ENCODE measurements around the gene MIS18BP1. TPM values are rescaled to one million over a fixed set of nuclear protein-coding genes. Genes with fewer than 3 reads are reported as not detected.
"Not testable (repeated sequence)": the region's sequence is repeated elsewhere in the genome, so short reads cannot be mapped to it uniquely, and the experiment has no call there.

The MIS18BP1 gene
- total RNA-seq, 2 experiments from 2014 or later = 20.1 to 20.3 TPM

DNA sequence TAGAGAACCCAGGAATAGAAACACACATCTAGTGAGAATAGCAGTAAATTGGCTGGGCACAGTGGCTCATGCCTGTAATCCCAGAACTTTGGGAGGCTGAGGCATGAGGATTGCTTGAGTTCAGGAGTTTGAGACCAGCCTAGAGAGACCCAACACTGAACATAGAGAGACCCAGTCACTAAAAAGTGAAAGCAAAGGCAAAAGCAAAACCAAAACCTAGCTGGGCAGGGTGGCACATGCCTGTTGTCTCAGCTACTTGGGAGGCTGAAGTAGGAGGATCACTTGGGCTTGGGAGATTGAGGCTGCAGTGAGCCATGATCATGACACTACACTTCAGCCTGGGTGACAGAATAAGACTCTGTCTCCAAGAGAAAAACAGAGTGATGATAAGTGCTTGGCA is 37.5 kb upstream of the MIS18BP1 start:
- peaks cover 22% of the 10 kb centered on the region for H3K27me3 Mint-ChIP-seq
- no peaks in the 10 kb centered on the region for H3K9me3 ChIP-seq (ENCODE audit: control insufficient read depth in 1 of 2, insufficient read depth in 1 of 2, low read length in 2 of 2)
- no peak overlapping the region for H3K27ac ChIP-seq (ENCODE audit: low read depth in 1 of 2, low read length in 2 of 2)
- no peak for DNase-seq
- TF ChIP-seq, protein P1, sequence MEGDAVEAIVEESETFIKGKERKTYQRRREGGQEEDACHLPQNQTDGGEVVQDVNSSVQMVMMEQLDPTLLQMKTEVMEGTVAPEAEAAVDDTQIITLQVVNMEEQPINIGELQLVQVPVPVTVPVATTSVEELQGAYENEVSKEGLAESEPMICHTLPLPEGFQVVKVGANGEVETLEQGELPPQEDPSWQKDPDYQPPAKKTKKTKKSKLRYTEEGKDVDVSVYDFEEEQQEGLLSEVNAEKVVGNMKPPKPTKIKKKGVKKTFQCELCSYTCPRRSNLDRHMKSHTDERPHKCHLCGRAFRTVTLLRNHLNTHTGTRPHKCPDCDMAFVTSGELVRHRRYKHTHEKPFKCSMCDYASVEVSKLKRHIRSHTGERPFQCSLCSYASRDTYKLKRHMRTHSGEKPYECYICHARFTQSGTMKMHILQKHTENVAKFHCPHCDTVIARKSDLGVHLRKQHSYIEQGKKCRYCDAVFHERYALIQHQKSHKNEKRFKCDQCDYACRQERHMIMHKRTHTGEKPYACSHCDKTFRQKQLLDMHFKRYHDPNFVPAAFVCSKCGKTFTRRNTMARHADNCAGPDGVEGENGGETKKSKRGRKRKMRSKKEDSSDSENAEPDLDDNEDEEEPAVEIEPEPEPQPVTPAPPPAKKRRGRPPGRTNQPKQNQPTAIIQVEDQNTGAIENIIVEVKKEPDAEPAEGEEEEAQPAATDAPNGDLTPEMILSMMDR (IDR thresholded peaks at IDR 0.05) = no peak
- no peaks in the 10 kb centered on the region for H3K27me3 ChIP-seq (ENCODE audit: control insufficient read depth in 1 of 2, insufficient read depth in 2 of 2, low read length in 2 of 2)
- no peaks in the 10 kb centered on the region for H3K4me1 ChIP-seq (ENCODE audit: insufficient read depth, low read length)
- intact Hi-C loops (cut with DNase I, micrococcal nuclease) = no loop called here
- no peaks in the 10 kb centered on the region for H3K4me1 Mint-ChIP-seq (ENCODE audit: low read depth)
- no peak for ATAC-seq (ENCODE audit: poor library complexity)
- CTCF ChIA-PET = no interaction called here
- no peak overlapping the region for H3K4me3 Mint-ChIP-seq
- H3K9me3 Mint-ChIP-seq = no peaks in the 10 kb centered on the region
- no peak overlapping the region for H3K4me3 ChIP-seq (ENCODE audit: low read length)
- no peak overlapping the region for H3K27ac Mint-ChIP-seq
- no peaks in the 10 kb centered on the region for H3K36me3 Mint-ChIP-seq (ENCODE audit: low read depth)
- H3K36me3 ChIP-seq (ENCODE audit: insufficient read depth, low read length) = no peaks in the 10 kb centered on the region
- POLR2A ChIA-PET = no interaction called here

DNA sequence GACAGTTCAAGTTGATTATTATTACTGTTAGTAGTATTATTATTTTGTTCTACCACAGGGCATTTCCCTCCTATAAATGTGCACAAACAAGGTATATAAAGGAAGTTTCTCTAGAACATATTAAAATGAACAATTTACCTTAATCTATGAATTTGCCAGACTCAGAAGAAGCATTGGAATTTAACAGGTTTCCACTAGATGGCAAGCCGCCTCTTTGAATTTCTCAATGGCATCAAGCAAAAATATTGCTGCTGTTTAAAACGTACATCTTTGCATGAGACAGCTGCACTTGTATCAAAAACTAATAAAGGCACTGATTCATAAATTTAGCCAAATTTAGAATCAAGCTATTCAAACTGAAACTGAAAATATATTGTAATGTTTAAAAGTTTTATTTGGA is 34.6 kb upstream of the MIS18BP1 start:
- ATAC-seq (ENCODE audit: poor library complexity) = no peak
- H3K36me3 Mint-ChIP-seq (ENCODE audit: low read depth) = no peaks in the 10 kb centered on the region
- no peaks in the 10 kb centered on the region for H3K4me1 Mint-ChIP-seq (ENCODE audit: low read depth)
- intact Hi-C loops (cut with DNase I, micrococcal nuclease) = no loop called here
- H3K4me3 Mint-ChIP-seq = no peak overlapping the region
- H3K27me3 ChIP-seq (ENCODE audit: control insufficient read depth in 1 of 2, insufficient read depth in 2 of 2, low read length in 2 of 2) = no peaks in the 10 kb centered on the region
- DNase-seq = no peak
- H3K9me3 Mint-ChIP-seq = no peaks in the 10 kb centered on the region
- ChIA-PET CTCF (no interaction called here), POLR2A (no interaction called here)
- no peak overlapping the region for H3K27ac Mint-ChIP-seq
- H3K4me3 ChIP-seq (ENCODE audit: low read length) = no peak overlapping the region
- H3K9me3 ChIP-seq (ENCODE audit: control insufficient read depth in 1 of 2, insufficient read depth in 1 of 2, low read length in 2 of 2) = peaks cover 0 to 2% of the 10 kb centered on the region in 2 experiments
- H3K27ac ChIP-seq (ENCODE audit: low read depth in 1 of 2, low read length in 2 of 2) = no peak overlapping the region
- no peaks in the 10 kb centered on the region for H3K4me1 ChIP-seq (ENCODE audit: insufficient read depth, low read length)
- TF ChIP-seq, protein P1 (IDR thresholded peaks at IDR 0.05) = no peak
- peaks cover 26% of the 10 kb centered on the region for H3K27me3 Mint-ChIP-seq
- H3K36me3 ChIP-seq (ENCODE audit: insufficient read depth, low read length) = no peaks in the 10 kb centered on the region

DNA sequence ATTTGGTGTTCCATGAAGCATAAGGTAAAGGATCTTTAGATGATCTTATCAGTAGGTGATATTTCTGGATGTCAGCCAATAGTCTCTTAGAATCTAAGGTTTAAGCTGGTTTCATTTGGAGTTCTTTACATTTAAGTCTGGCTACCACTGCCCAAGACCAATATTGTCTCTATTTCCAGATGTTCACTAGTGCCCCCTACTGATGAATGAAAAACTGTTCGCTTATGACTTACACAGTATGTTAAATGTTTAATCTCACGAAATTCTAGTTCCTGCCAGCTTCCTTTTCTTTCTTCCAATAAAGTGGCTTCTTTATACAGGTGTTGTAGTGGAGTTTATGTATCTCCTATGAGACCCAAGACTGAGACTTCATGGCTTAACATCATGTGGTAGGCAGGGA is 31.8 kb upstream of the MIS18BP1 start:
- H3K4me3 ChIP-seq (ENCODE audit: low read length) = no peak overlapping the region
- peaks cover 0 to 17% of the 10 kb centered on the region in 2 experiments for H3K9me3 ChIP-seq (ENCODE audit: control insufficient read depth in 1 of 2, insufficient read depth in 1 of 2, low read length in 2 of 2)
- ChIA-PET CTCF (no interaction called here), POLR2A (no interaction called here)
- DNase-seq (no peak), ATAC-seq (ENCODE audit: poor library complexity) (no peak)
- H3K27ac ChIP-seq (ENCODE audit: low read depth in 1 of 2, low read length in 2 of 2) = no peak overlapping the region
- H3K27me3 Mint-ChIP-seq = peaks cover 26% of the 10 kb centered on the region
- H3K4me1 Mint-ChIP-seq (ENCODE audit: low read depth) = no peaks in the 10 kb centered on the region
- no peaks in the 10 kb centered on the region for H3K27me3 ChIP-seq (ENCODE audit: control insufficient read depth in 1 of 2, insufficient read depth in 2 of 2, low read length in 2 of 2)
- no peaks in the 10 kb centered on the region for H3K4me1 ChIP-seq (ENCODE audit: insufficient read depth, low read length)
- no peak overlapping the region for H3K27ac Mint-ChIP-seq
- TF ChIP-seq, protein P1 (IDR thresholded peaks at IDR 0.05) = no peak
- H3K9me3 Mint-ChIP-seq = peaks cover 3% of the 10 kb centered on the region
- no peaks in the 10 kb centered on the region for H3K36me3 Mint-ChIP-seq (ENCODE audit: low read depth)
- no peak overlapping the region for H3K4me3 Mint-ChIP-seq
- intact Hi-C loops (cut with DNase I, micrococcal nuclease) = no loop called here
- no peaks in the 10 kb centered on the region for H3K36me3 ChIP-seq (ENCODE audit: insufficient read depth, low read length)

DNA sequence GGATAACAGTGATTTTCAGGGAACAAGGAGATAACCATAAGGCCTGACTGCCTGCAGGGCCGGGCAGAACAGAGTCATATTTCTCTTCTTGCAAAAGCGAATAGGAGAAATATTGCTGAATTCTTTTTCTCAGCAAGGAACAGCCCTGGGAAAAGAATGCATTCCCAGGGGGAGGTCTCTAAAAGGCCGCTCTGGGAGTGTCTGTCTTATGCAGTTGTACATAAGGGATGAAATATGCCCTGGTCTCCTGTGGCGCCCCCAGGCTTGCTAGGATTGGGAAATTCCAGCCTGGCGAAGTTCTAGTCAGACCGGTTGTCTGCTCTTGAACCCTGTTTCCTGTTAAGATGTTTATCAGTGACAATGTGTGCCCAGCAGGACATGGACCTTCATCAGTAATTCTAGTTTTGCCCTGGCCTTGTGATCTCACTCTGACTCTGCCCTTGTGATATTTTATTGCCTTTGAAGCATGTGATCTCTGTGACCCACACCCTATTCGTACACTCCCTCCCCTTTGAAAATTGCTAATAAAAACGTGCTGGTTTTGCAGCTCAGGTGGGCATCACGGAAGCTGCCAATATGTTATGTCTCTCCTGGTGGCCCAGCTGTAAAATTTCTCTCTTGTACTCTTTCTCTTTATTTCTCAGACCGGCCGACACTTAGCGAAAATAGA is 28.9 kb upstream of the MIS18BP1 start:
- H3K4me3 Mint-ChIP-seq; H3K27me3 ChIP-seq (ENCODE audit: control insufficient read depth in 1 of 2, insufficient read depth in 2 of 2, low read length in 2 of 2); H3K36me3 Mint-ChIP-seq (ENCODE audit: low read depth); H3K9me3 Mint-ChIP-seq; DNase-seq; H3K27ac Mint-ChIP-seq; intact Hi-C loops (cut with DNase I, micrococcal nuclease); H3K36me3 ChIP-seq (ENCODE audit: insufficient read depth, low read length); CTCF ChIA-PET; H3K4me1 ChIP-seq (ENCODE audit: insufficient read depth, low read length); ATAC-seq (ENCODE audit: poor library complexity); H3K4me3 ChIP-seq (ENCODE audit: low read length); H3K27ac ChIP-seq (ENCODE audit: low read depth in 1 of 2, low read length in 2 of 2); POLR2A ChIA-PET; H3K4me1 Mint-ChIP-seq (ENCODE audit: low read depth): not testable (repeated sequence)
- H3K9me3 ChIP-seq (ENCODE audit: control insufficient read depth in 1 of 2, insufficient read depth in 1 of 2, low read length in 2 of 2) = peaks cover 0 to 17% of the 10 kb centered on the region in 2 experiments
- H3K27me3 Mint-ChIP-seq = peaks cover 14% of the 10 kb centered on the region

Data from CD4-positive, alpha-beta T cell (primary cell).